GM19397 (cell line): ENCODE data around the gene RNF32.
"Not testable (repeated sequence)": the region's sequence is repeated elsewhere in the genome, so short reads cannot be mapped to it uniquely, and the experiment has no call there.

Source experiments
- ATAC-seq: cut with Tn5 transposase; IDR thresholded peaks from one replicate; pipeline ENCODE4 v1.9.1; 2021; ENCODE audit warnings: mild to moderate bottlenecking, moderate library complexity; ENCODE audit not compliant: unreplicated experiment

The RNF32 gene

DNA sequence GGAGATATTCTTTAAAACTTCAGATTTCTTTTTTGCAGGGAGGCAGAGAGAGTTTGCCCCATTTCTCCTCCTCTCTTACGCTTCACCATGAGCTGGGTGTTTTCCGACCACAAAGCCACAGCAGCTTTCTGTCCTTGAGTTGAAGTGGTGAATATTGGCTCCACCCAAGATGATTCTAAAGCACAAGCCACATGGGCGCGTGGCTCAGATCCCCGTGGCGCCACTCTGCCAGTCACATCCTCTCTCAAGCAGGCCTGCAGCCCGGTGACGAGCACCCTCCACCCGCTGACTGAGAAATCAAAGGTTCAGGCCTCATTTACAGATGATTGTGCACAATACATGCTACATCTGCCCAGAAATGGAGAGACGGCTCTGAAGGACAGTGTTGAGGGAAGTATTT, 27.6 kb upstream of the RNF32 start:
- ATAC-seq = no peak

DNA sequence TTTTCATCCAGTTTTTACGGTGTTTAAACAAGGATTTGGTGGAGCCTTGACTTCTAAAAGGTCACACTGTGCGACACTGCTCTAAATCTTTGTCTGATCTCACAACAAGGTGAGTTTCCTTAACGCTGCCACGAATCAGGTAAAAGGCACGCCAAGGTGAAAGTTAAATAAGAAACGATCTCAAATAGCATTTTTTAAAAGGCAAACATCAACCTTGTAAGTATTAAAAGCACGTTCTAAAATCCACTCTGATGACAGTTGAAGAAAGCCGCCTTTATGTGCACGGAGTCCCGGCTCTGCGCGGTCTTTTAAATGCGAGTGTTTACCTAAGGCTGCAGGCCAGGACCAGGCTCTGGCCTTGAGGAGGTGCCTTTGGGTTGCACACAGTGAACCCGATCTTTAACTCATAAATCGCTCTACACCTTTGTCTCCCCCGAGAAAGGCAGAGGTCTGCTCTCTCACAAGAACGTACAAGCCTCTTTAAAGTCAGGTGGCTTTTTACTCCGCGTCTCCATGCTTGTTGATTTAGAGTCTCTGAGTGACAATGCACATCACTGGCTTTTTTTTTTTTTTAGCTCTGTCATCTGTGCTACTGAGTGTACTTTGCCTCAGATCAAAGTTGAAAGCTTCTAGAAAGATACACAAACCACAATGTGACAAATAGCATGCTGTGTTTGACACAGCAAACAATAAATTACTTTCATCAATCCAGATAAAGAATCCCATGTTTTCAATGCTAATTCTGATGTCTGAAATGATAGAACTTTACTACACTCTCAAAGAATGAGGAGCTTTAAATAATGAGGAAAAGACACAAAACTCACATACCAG, 25.9 kb upstream of the RNF32 start:
- no peak for ATAC-seq

DNA sequence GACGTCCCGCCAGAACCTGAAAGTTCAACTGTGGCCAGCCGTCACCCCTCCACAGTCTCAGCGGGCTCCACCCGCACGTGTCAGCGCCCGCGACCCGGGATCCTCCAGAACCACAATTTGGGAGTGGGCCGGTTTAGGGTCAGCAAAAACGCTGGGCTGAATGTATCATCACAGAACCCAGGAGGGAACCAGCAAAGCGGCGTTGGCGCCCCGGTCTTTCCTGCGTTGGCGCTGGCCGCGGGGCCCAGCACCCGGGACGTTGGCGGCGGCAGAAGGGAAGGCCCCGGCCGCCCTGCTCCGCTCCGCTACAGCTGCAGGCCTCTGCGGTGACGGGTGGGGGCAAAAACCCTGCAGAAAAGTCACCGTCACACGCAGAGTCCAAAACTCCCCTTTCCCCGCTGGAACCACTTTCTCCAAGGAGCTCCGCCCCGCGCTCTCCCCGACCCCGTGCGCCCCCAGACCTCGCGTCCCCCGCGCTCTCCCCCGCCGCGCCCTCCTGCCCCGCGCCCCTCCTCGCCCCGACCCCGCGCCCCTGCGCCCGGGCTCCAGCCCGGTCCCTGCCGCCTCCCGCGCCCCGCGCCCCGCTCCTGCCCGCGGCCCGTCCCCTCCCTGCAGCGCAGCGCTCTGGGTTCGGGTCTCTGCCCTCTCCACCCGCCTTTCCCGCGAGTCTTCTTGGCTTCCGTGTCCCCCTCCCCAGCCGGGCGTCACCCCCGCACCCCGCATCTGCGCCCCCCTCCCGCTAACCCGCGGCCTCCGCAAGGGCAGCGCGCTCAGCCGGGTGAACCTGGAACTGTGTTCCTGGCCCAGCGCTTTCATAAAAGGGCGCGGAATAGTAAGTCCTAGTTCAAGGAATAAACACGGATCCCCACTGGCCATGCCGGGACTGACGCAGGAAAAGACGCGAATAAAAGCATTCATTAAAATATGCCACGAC, 24.0 kb upstream of the RNF32 start:
- no peak for ATAC-seq

DNA sequence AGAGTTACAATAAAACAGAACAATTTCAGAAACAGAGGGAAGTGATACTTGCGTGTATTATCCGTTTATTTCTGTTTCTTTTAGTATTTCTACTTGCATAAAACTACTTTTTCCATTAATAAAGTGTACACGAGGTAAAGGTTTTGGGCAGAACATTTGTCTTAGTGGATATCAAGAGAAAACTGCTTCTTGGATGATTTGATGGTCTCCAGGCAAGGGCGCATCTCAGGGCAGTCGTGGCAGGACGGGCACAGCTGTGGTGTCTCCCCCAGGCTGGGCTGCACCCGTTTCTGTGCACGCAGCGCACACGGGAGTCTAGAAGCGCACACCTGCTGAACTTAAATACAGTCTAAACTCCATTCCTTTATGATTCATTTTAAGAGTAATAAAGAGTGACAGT, 23.4 kb upstream of the RNF32 start:
- ATAC-seq = no peak

DNA sequence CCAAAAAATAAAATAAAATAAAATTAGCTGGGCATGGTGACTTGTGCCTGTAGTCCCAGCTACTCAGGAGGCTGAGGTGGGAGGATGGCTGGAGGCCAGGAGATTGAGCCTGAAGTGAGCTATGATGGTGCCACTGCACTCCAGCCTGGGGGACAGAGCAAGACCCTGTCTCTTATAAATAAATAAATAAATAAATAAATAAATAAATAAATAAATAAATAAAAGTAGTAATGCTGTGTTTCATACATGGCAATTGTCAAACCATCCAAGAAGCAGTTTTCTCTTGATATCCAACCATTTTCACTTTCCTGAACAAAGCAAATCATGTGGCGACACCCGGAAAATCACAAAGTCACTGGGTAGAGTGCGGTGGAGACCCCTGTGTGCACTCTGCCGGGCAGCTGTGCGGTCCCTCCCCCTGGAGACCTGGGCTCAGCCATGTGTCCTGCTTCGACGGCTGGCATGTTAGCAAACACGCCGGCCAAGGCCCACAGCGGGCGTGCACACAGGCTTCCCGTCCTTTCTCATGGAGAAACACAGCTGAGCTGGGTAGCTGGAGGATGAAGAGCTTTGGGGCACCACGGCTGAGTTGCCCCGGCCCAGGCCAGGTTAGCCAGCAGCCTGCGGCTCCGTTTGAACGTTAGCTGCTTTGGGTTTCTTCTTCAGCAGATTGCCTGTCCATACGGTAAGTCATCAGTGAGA, 22.3 kb upstream of the RNF32 start:
- no peak for ATAC-seq

DNA sequence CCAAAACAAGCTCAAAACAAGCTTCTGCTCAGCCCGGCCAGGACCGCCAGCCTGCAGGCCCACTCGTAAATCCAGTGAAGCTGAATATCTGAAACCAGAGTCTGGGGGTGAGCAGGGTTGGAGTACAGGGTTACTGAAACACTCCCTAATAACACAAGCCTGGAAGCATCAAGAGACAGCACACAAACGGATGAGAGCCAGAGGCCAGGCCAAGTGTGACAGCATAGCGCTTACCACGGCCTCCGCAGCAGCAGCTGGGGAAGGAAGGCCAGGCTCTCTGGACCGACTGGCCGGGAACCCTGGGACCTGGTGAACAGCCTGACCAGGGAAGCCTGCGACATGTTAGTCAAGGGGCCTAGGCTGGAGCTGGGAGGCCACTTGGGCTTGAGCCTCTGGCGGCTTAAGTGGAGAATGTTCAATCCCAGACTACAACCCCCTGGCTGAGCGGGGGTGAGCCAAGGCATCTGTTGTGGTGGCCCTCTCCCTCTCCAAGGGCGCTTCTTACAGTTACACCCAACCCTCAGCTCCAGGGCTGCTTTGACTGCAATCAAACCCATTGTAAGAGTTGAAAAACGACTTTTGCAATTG, 21.7 kb upstream of the RNF32 start:
- ATAC-seq = no peak

DNA sequence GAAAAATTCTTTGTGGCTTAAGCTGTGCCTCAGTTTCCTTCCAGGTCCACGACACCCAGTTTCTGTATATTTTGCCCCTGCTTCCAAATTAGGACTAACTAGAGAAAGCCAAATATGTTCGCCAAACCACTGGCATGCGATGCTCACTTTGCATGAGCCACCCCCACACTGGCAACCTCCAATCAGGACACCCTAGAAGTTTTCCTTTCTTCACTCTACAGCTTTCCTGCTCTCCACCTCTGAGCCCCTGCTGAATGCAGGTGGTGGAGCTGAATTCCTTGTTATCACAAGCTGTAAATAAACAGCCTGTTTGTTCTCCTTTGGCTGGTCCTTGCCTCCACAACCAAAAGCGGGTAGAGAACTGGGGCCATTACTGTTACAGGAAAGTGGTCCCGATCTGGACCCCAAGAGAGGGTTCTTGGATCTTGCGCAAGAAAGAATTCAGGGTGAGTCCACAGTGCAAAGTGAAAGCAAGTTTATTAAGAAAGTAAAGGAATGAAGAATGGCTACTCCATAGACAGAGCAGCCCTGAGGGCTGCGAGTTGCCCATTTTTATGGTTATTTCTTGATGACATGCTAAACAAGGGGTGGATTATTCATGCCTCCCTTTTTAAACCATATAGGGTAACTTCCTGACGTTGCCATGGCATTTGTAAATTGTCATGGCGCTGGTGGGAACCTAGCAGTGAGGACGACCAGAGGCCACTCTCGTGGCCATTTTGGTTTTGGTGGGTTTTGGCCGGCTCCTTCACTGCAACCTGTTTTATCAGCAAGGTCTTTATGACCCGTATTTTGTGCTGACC, 20.9 kb upstream of the RNF32 start:
- not testable (repeated sequence) for ATAC-seq

DNA sequence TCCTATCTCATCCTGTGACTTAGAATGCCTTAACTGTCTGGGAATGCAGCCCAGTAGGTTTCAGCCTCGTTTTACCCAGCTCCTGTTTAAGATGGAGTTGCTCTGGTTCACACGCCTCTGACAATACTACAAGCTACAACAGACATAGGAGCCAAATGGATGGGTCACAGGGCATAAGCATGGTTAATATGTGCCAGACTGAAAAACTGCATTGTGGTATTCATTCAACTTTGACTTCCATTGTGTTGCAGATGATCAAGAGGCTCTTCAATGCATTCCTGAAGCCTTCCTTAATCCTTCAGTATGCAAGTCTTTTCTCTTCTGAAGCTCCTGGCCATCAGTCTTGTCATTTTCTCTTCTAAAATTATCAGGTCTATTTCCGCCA, 20.3 kb upstream of the RNF32 start:
- no peak for ATAC-seq

DNA sequence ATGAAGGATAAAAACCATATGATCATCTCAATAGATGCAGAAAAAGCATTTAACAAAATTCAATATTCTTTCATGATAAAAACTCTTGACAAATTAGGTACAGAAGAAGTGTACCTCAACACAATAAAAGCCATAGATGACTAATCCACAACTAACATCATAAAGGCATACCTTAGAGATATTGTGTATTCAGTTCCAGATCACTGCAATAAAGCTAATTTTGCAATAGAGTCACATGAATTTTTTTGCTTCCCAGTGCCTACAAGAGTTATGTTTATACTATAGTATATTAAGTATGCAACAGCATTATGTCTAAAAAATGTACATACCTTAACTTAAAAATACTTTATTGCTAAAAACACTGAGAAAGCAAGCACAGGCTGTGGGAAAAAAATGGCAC, 18.9 kb upstream of the RNF32 start:
- no peak for ATAC-seq

DNA sequence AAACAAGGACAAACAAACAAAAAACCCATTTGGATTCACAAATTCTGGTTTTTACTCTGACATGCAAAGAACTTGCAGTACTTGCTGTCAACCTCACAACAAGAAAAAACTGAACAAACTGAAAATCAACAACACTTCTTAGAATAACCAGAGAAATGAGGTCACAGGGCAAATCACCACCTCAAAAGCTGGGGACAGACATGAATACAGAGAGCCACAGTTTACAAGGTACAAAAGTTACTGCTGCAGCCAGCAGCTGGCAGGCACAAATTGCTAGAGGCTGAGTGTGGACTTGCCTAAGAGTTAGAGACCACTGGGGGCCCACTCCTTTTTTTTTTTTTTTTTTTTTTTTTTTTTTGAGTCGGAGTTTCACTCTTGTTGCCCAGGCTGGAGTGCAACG, 15.0 kb upstream of the RNF32 start:
- no peak for ATAC-seq

DNA sequence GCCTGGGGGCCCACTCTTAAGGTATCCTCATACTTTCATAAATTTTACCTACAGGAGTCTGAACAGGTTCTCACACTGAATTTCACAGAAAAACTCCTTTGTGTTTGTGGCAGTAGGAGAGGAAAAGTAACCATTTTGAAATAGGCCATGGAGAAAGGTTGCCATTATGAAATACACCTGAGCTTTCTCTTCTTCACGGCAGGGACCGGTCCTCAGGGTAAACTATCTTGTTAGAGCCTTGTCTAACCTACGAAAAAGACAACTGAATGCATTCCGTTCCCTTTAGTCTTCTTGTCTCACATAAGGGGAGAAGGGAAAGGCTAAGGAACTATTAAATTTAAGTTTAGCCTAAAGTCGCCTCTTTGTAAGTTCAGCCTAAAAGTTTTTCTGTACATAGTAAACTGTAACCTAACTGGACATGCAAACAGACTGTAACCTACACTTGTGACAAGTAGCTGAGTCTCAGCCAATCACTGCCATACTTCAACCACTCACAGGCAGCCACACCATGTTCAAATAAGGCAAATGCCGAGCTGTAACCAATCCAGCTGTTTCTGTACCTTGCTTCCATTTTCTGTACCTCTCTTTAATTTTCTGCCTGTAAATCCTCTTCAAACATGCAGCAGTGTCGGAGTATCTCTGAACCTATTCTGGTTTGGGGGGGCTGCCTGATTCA, 14.2 kb upstream of the RNF32 start:
- no peak for ATAC-seq

DNA sequence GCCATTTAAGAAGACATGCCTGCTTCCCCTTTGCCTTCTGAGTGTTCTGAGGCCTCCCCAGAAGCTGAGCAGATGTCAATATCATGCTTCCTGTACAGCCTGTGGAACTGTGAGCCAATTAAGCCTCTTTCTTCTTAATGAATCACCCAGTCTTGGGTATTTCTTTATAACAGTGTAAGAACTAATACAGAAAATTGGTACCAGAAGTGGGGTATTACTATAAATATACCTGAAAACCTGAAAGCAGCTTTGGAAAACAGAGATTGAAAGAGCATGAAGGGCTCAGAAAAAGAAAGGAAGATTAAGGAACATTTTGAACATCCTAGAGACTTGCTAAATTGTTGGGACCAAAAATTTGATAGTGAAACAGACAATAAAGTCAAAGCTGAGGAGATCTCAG, 12.0 kb upstream of the RNF32 start:
- ATAC-seq = no peak

DNA sequence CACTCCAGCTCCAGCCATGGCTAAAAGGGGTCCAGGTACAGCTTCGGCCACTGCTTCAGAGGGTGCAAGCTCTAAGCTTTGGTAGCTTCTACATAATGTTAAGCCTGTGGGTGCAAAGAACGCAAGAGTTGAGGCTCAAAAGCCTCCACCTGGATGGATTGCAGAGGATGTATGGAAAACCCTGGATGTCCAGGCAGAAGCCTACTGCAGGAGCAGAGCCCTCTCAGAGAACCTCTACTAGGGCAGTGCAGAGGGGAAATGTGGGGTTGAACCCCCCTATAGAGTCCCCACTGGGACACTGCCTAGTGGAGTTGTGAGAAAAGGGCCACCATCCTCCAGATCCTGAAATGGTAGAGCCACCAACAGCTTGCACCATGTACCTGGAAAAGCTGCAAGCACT, 10.7 kb upstream of the RNF32 start:
- ATAC-seq = no peak

DNA sequence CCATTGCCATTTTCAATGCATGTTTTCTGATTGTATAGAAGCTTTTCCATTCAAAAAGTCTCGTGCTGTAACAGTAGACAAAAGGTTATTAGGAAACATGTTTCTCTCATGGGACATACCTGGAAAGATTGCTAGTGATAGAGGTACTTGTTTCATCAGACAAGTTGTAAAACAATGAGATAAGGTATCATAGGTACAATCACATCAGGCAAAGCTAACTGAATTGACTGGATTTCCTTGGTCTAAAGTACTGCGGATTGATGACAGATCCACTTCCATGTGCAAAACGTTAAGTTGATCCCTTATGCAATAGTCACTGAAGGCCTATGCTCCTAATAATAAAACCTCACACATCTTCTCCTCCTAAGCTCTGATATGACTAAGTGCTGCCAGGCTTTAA, 6.5 kb upstream of the RNF32 start:
- ATAC-seq = no peak

DNA sequence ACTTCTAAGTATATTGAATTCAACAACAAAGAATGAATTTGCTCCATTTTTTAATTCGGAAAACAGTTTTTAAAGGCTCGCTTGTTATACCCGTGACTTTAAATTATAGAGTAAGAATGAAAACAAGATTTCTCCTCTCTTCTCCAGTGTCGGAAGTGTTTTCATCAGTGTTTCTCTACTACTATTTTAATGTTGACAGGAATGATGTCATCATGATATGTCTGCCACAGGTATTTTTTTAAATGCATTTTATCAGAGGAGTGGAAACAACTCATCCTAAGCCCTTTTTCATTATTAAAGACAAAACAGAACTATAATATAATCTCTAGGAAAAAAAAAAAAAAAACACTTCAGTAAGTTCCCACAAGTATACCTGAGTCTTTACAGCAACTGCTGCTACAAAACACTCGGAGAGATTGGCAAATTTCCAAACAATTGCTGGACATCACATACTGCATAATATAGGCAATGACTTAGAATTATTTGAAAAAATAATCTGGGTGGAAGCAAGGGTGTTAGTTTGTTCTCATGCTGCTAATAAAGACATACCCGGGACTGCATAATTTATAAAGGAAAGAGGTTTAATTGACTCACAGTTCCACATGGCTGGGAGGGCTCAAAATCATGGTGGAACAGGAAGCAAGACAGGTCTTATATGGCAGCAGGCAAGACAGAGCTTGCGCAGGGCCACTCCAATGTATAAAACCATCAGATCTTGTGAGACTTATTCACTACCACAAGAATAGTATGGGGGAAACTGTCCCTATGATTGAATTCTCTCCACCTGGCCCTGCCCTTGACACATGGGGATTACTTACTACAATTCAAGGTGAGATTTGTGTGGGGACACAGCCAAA, 4.8 kb upstream of the RNF32 start:
- no peak for ATAC-seq

DNA sequence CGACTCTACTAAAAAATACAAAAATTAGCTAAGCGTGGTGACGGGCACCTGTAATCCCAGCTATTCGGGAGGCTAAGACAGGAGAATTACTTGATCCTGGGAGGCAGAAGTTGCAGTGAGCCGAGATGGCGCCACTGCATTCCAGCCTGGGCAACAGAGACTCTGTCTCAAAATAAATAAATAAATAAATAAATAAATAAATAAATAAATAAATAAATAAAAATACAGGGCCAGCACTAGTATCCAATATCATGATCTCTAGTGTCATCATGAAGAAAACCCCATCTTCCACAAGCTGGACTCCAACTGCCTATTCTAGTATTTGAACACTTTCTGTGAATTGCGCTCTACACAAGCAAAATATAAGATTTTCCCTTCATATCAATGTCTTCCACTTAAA, 3.5 kb upstream of the RNF32 start:
- ATAC-seq = not testable (repeated sequence)

DNA sequence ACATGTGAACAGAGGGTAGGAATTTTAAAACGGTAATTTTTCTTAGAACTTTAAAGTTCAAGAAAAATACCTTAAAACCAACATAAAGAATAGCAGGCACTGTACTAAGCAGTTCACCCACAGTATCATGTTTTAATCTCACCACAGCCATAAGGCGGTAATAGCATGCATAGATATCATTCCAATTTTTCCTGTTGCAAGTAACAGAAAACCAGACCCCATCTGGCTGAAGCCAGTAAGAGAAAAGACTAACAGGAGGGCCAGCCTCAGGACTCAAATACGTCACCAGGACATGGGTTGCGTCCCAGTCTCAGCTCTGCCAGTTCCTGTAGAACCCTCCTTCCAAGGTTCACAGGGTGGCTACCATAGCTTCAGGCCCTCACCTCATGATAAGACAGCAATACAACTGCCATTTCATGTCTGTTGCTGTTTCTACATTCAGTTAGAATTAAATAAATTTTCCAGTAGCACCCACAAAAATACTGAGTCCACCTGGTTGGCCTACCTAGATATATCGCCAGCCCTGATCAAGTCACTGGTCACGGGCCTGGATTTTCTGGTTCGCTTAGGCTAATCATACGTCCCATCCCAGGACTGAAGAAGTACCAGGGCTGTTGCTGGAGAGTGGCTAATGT, 2.0 kb upstream of the RNF32 start:
- ATAC-seq = no peak
